Kidney (tissue), 14 donors: Measurements from ENCODE around the gene STIM1. TPM values are rescaled to one million over a fixed set of nuclear protein-coding genes. Genes with fewer than 3 reads are reported as not detected.

Source experiments
- DNase-seq, 5 donors: peaks; one replicate each; pipeline ENCODE4 v3.0.0-alpha.2; 2013 to 2020
- FAIRE-seq: peaks from 2 replicates; lab custom pipeline; 2012; peaks lifted over from hg19 to GRCh38; lab: Jason Lieb, UNC
- H3K27ac ChIP-seq, 2 donors: one replicate each; pipeline ENCODE4 v1.7.0; 2013; ENCODE audit warnings: low read depth in 2 of 2, low read length in 2 of 2, inconsistent platforms in 1 of 2
- H3K27me3 ChIP-seq: one replicate; pipeline ENCODE4 v1.7.1; 2013; ENCODE audit warnings: low read length, inconsistent platforms; ENCODE audit not compliant: control insufficient read depth, insufficient read depth
- H3K36me3 ChIP-seq, 3 donors: one replicate each; pipeline versions ENCODE4 v1.7.0 to v1.7.1; 2013; ENCODE audit warnings: low read length in 3 of 3, control low read depth in 1 of 3, inconsistent platforms in 1 of 3; ENCODE audit not compliant: insufficient read depth in 3 of 3, control insufficient read depth in 2 of 3
- H3K4me1 ChIP-seq, 3 donors: one replicate each; pipeline versions ENCODE4 v1.7.0 to v1.7.1; 2013; ENCODE audit warnings: low read length in 3 of 3, inconsistent platforms in 1 of 3, low read depth in 1 of 3; ENCODE audit not compliant: control insufficient read depth in 2 of 3, insufficient read depth in 2 of 3
- H3K4me3 ChIP-seq, 3 donors: one replicate each; pipeline versions ENCODE4 v1.7.0 to v1.8.1; 2013; ENCODE audit warnings: low read length in 3 of 3, control low read depth in 1 of 3, inconsistent platforms in 1 of 3
- H3K9ac ChIP-seq, 3 donors: one replicate each; pipeline versions ENCODE4 v1.7.0 to v1.7.1; 2013; ENCODE audit warnings: low read length in 3 of 3, control low read depth in 1 of 3, inconsistent platforms in 1 of 3
- H3K9me3 ChIP-seq, 3 donors: one replicate each; pipeline versions ENCODE4 v1.7.0 to v1.7.1; 2013; ENCODE audit warnings: low read length in 3 of 3, control low read depth in 1 of 3, inconsistent platforms in 1 of 3; ENCODE audit not compliant: control insufficient read depth in 2 of 3, insufficient read depth in 1 of 3
- intact Hi-C: fragments of 100-400 bp; cut with DNase I; formaldehyde crosslinking; loops from one replicate; pipeline ENCODE4 v1.11.1; 2022
- polyA plus RNA-seq: library from polyadenylated mRNA; stranded (reverse); fragments of 350-450 nt; fragmentation: Illumina TruSeq; extraction: RNeasy Lipid Tissue Mini Kit (QIAGEN cat#74804); gene quantifications from one replicate; pipeline ENCODE4 v1.2.3, GENCODE V29; 2014; ENCODE audit warnings: low read depth, low replicate concordance; ENCODE audit not compliant: insufficient read depth
- total RNA-seq: library from RNA; stranded (reverse); fragmentation: NEBNext Ultra II Directional; extraction: Animal tissue kit (Norgen Biotek cat#: 25700); gene quantifications from one replicate; pipeline ENCODE4 v1.2.1, GENCODE V29; 2021
- TF ChIP-seq, protein P1 (sequence below): IDR thresholded peaks from 3 replicates; pipeline ENCODE4 v1.5.1; 2012; ENCODE audit warnings: mild to moderate bottlenecking, moderate library complexity, borderline replicate concordance; ENCODE audit not compliant: insufficient read depth; ENCODE audit errors: extremely low read depth
- donor health status: control.
- donor health status: control.
- donor health status: control.
- donor health status: control.
- donor health status: control.
- donor health status: DM: yes; HTN: yes; CAD: no.
- donor health status: Normal renal cell carcinoma (clear cell type).

STIM1 gene
- total and polyA plus RNA-seq, 2 donors from 2014 or later = 15.7 to 68.0 TPM

DNA sequence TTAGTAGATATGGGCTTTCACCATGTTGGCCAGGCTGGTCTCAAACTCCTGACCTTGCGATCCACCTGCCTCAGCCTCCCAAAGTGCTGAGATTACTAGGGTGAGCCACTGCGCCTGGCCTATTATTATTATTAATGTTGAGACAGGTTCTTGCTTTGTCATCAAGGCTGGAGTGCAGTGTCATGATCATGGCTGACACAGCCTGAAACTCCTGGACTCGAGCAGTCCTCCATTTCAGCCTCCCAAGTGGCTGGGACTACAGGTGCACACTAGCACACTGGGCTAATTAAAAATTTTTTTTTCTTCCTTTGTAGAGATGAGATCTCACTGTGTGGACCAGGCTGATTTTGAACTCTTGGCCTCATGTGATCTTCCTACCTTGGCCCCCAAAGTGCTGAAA lies 102.0 kb downstream of the STIM1 start:
- H3K9me3 ChIP-seq = no peaks in the 10 kb centered on the region
- H3K27ac ChIP-seq = no peak overlapping the region
- intact Hi-C loops = no loop called here
- no peaks in the 10 kb centered on the region for H3K36me3 ChIP-seq
- DNase-seq (no peak), FAIRE-seq (no peak)
- TF ChIP-seq, protein P1, sequence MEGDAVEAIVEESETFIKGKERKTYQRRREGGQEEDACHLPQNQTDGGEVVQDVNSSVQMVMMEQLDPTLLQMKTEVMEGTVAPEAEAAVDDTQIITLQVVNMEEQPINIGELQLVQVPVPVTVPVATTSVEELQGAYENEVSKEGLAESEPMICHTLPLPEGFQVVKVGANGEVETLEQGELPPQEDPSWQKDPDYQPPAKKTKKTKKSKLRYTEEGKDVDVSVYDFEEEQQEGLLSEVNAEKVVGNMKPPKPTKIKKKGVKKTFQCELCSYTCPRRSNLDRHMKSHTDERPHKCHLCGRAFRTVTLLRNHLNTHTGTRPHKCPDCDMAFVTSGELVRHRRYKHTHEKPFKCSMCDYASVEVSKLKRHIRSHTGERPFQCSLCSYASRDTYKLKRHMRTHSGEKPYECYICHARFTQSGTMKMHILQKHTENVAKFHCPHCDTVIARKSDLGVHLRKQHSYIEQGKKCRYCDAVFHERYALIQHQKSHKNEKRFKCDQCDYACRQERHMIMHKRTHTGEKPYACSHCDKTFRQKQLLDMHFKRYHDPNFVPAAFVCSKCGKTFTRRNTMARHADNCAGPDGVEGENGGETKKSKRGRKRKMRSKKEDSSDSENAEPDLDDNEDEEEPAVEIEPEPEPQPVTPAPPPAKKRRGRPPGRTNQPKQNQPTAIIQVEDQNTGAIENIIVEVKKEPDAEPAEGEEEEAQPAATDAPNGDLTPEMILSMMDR = no peak
- no peaks in the 10 kb centered on the region for H3K27me3 ChIP-seq
- peaks cover 0 to 3% (median 0%) of the 10 kb centered on the region in 3 donors for H3K4me1 ChIP-seq
- H3K4me3 ChIP-seq = no peak overlapping the region
- H3K9ac ChIP-seq = no peak overlapping the region

- intact Hi-C loops = no loop called here
- Histone ChIP-seq H3K4me3 (no peak overlapping the region), H3K9me3 (no peaks in the 10 kb centered on the region), H3K27ac (no peak overlapping the region), H3K27me3 (no peaks in the 10 kb centered on the region), H3K9ac (no peak overlapping the region), H3K36me3 (no peaks in the 10 kb centered on the region), H3K4me1 (peaks cover 0 to 3% (median 0%) of the 10 kb centered on the region in 3 donors)
- DNase-seq (no peak), FAIRE-seq (no peak)
- TF ChIP-seq, protein P1 = no peak
These were observed 102.8 kb downstream of the STIM1 start for GRCh38 chr11:3958281-3958680.

DNA sequence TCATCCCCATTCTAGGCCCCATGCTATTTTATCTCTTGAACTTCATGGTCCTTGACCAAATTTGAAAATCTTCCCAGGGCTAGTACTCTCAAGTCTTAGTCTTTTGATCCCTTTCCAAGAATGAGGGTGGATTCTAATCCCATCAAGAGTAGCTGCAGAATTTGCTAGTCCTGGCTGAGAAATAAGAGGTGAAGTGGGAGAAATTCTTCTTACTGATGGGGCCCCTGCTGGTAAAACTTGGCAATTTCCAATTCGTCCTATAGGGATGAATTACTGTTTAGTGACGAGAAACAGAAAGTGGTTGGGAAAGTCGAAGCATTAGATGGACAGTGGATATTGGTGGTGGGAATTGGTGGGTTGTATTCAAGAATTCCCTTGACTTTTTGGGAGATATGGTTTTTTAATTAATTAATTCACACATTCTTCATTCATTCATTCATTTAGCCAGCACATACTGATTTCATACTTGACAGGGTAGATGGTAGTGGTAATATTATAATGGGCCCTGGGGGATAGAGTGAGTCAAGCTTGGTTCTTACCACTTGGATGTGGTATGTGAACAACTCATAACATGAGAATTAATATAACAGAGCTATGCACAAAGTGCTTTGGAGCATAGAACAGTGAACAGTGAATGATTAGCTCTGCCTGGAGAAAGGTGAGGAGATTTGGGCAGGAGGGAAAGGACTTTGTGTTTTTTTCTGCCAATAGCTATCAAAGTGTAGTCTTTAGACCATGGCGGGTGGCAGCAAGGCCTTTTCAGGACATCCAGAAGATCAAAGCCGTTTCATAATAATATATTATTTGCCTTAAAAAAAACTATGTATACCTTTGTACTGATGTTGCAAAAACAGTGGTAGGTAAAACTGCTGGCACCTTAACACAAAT lies 103.8 kb downstream of the STIM1 start:
- H3K4me3 ChIP-seq = no peak overlapping the region
- no peaks in the 10 kb centered on the region for H3K9me3 ChIP-seq
- intact Hi-C loops = no loop called here
- DNase-seq = no peak
- H3K27ac ChIP-seq = no peak overlapping the region
- H3K36me3 ChIP-seq = no peaks in the 10 kb centered on the region
- H3K9ac ChIP-seq = no peak overlapping the region
- no peak for FAIRE-seq
- H3K4me1 ChIP-seq = peaks cover 0 to 3% (median 0%) of the 10 kb centered on the region in 3 donors
- TF ChIP-seq, protein P1 = no peak
- H3K27me3 ChIP-seq = no peaks in the 10 kb centered on the region
